PC-3 (cell line): ENCODE measurements around the gene CENPT.

Experiments
- CTCF ChIP-seq: fragments of 300-600 bp; sonication (generic); conservative IDR thresholded peaks from 2 replicates; pipeline ENCODE4 v1.5.1; 2017; ENCODE audit warnings: antibody characterized with exemption, low read depth, mild to moderate bottlenecking, low read length
- EZH2 ChIP-seq: fragments of 300-600 bp; sonication (generic); IDR thresholded peaks from one replicate; pipeline ENCODE4 v1.6.1; 2017; ENCODE audit warnings: antibody characterized with exemption, mild to moderate bottlenecking, low read length; ENCODE audit not compliant: unreplicated experiment
- EZH2phosphoT487 ChIP-seq: fragments of 300-600 bp; sonication (generic); IDR thresholded peaks from 2 replicates; pipeline ENCODE4 v1.6.1; 2018; ENCODE audit warnings: mild to moderate bottlenecking, antibody characterized with exemption, low read length, borderline replicate concordance

GRCh38 chr16:67885545-67885944, 38.1 kb upstream of the CENPT start:
- no peak for TF ChIP-seq CTCF
- TF ChIP-seq EZH2phosphoT487: no peak
- TF ChIP-seq EZH2: no peak
